ENCODE measurements around the gene ANO7.

- no peak for TF ChIP-seq POLR2A (IDR thresholded peaks at IDR 0.05; ENCODE audit: low read length)
- no peak for TF ChIP-seq GATA1 (IDR thresholded peaks at IDR 0.05; ENCODE audit: low read depth, low read length)
These were observed 25.1 kb downstream of the ANO7 start for GRCh38 chr2:241213567-241213966.
